DOHH2 (cell line): ENCODE results near the gene SLC45A1.

Source experiments
- H3F3A ChIP-seq: fragments of 200-600 bp; sonication (generic), shearing (Covaris generic); 2 replicates; pipeline ENCODE4 v1.6.0; 2016; ENCODE audit warnings: antibody characterized with exemption, mild to moderate bottlenecking; ENCODE audit not compliant: control insufficient read depth, insufficient read depth
- H3K27ac ChIP-seq: fragments of 200-600 bp; sonication (generic); 2 replicates; pipeline ENCODE4 v1.5.1; 2014; ENCODE audit warnings: low read depth, mild to moderate bottlenecking, low read length, moderate library complexity
- H3K27me3 ChIP-seq: fragments of 200-600 bp; sonication (generic); 2 replicates; pipeline ENCODE4 v1.6.1; 2014; ENCODE audit warnings: mild to moderate bottlenecking, low read length, mixed read lengths; ENCODE audit not compliant: control insufficient read depth
- H3K36me3 ChIP-seq: fragments of 200-600 bp; sonication (generic); 2 replicates; pipeline ENCODE4 v1.6.1; 2014; ENCODE audit warnings: mild to moderate bottlenecking, low read length, moderate library complexity, mixed read lengths; ENCODE audit not compliant: control insufficient read depth
- H3K4me1 ChIP-seq: fragments of 200-600 bp; sonication (generic); 2 replicates; pipeline ENCODE4 v1.6.1; 2014; ENCODE audit warnings: mild to moderate bottlenecking, low read length, mixed read lengths; ENCODE audit not compliant: control insufficient read depth
- H3K4me2 ChIP-seq: fragments of 200-600 bp; sonication (generic); 2 replicates; pipeline ENCODE4 v1.6.0; 2014; ENCODE audit warnings: mild to moderate bottlenecking, low read length, moderate library complexity
- H3K4me3 ChIP-seq: fragments of 200-600 bp; sonication (generic); 2 replicates; pipeline ENCODE4 v1.5.1; 2014; ENCODE audit warnings: mild to moderate bottlenecking, low read length, mixed read lengths
- H3K79me2 ChIP-seq: fragments of 200-600 bp; sonication (generic); 2 replicates; pipeline ENCODE4 v1.6.1; 2014; ENCODE audit warnings: mild to moderate bottlenecking, low read length, mixed read lengths; ENCODE audit not compliant: control insufficient read depth
- H3K9me2 ChIP-seq: fragments of 200-600 bp; sonication (generic); replicated peaks from 2 replicates; pipeline ENCODE4 v1.6.1; 2014; ENCODE audit warnings: mild to moderate bottlenecking, low read length, mixed read lengths; ENCODE audit not compliant: control insufficient read depth
- H3K9me3 ChIP-seq: fragments of 200-600 bp; sonication (generic); 2 replicates; pipeline ENCODE4 v1.6.1; 2014; ENCODE audit warnings: antibody characterized with exemption, low read length, mixed read lengths; ENCODE audit not compliant: control insufficient read depth, insufficient read depth
- H4K20me1 ChIP-seq: fragments of 200-600 bp; sonication (generic); 2 replicates; pipeline ENCODE4 v1.6.0; 2014; ENCODE audit warnings: low read depth, mild to moderate bottlenecking, antibody characterized with exemption, low read length, moderate library complexity; ENCODE audit not compliant: control insufficient read depth, insufficient read depth
- EZH2phosphoT487 ChIP-seq: fragments of 200-600 bp; sonication (generic); IDR thresholded peaks from 2 replicates; pipeline ENCODE4 v1.6.1; 2017; ENCODE audit warnings: borderline replicate concordance, mild to moderate bottlenecking, antibody characterized with exemption, low read length, moderate library complexity, mixed read lengths
- TF ChIP-seq, protein P1 (sequence below): fragments of 200-600 bp; sonication (generic); IDR thresholded peaks from one replicate; pipeline ENCODE4 v1.5.1; 2014; ENCODE audit warnings: antibody characterized with exemption, mild to moderate bottlenecking, low read depth, low read length; ENCODE audit not compliant: poor library complexity, severe bottlenecking

SLC45A1 gene

DNA sequence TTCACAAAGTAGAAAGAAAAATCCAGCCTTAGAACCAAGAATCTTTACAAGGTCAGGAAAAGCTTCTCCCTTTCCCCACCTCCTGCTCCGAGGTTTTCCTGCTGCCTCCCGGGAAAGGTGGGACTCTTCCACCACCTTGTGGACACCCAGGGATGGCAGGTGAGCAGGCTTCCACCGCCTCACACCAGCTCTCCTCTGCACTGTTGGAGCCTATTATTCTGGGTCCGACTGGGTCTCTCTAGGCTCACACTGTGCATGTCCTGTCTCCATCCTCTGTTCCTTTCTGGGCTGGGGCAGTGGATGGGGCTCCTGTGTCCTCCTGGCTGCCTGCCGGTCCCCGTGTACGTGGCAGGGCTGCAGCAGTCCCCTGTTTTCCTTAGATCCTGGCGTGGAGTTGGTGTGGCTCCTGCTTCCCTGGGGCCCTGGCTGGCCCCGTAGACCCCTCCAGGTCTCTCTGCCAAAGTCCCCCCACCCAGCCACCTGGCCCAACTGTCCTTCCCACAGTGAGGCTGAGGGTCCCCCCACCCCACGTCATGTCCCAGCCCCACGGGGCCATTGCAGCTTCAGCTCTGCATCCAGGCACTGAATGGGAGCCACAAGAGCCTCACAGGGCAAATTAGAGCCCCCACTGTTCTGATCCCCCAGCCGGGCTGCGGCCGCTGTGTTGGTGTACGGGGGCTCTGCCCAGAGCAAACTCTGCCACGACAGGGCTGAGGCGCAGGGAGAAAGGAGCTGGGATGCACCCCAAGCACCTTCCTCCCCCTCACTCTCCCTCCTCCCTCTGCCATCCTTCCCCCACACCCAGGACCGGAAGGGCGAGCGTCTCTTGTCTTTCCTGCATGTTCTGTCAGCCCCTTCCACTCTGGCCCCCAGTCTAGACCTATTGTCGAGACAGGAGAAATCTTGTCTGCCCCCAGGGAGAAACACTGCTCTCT, 3.3 kb upstream of the SLC45A1 start:
- H3K4me2 ChIP-seq, result no peak overlapping the region
- TF ChIP-seq, protein P1, sequence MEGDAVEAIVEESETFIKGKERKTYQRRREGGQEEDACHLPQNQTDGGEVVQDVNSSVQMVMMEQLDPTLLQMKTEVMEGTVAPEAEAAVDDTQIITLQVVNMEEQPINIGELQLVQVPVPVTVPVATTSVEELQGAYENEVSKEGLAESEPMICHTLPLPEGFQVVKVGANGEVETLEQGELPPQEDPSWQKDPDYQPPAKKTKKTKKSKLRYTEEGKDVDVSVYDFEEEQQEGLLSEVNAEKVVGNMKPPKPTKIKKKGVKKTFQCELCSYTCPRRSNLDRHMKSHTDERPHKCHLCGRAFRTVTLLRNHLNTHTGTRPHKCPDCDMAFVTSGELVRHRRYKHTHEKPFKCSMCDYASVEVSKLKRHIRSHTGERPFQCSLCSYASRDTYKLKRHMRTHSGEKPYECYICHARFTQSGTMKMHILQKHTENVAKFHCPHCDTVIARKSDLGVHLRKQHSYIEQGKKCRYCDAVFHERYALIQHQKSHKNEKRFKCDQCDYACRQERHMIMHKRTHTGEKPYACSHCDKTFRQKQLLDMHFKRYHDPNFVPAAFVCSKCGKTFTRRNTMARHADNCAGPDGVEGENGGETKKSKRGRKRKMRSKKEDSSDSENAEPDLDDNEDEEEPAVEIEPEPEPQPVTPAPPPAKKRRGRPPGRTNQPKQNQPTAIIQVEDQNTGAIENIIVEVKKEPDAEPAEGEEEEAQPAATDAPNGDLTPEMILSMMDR, result peak; percentile 60
- no peak for TF ChIP-seq EZH2phosphoT487
- no peaks in the 10 kb centered on the region for H3K36me3 ChIP-seq
- 0 out of 2 replicates have a peak, but pooled peaks cover 3% of the 10 kb centered on the region for H3K4me1 ChIP-seq
- no peaks in the 10 kb centered on the region for H4K20me1 ChIP-seq
- no peaks in the 10 kb centered on the region for H3K9me2 ChIP-seq
- H3K9me3 ChIP-seq, result no peaks in the 10 kb centered on the region
- H3K27ac ChIP-seq, result no peak overlapping the region
- no peak overlapping the region for H3K4me3 ChIP-seq
- H3K79me2 ChIP-seq, result no peaks in the 10 kb centered on the region
- H3F3A ChIP-seq, result no peaks in the 10 kb centered on the region
- peaks cover 12% of the 10 kb centered on the region for H3K27me3 ChIP-seq

DNA sequence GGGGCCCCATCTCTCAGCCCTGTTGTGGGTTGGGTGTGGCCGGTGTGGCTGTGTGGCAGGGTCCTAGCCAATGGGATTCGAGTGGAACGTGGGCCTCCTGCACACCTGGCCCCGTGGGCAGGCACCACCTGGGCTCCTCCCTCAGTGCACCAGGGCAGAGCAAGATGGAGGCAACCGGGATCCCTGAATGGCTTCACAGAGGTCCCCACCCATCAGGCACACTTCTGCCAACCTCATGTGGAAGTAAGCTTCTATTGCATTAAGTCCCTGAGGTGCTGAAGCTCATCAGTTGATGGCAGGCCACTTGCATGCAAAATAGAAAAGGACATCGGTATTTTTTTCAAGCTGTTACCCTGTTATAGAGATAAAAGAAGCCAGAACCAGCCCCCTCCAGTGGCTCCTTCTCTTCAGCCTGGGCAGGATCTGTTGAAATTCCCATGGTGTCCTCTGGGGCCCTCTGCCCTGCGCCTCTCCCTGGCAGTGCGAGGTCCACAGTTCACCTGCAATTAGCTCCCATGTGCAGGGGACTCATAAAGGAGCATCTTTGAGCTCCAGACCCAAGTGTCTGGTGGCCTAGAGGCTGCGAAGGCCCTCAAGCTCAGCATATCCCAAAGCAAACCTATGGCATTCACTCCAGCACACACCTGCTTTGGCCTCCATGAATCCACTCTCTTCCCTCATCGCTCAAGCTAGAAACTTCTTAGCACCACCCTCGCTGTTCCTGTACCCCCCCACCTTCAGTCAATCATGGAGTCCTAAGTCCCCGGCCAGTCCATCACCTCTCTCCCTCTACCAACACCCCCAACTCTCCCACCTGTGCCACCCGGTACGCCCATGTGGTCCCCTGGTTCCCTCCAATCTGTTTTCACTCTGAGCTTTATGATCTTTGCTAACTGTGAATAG, 2.1 kb upstream of the SLC45A1 start:
- Histone ChIP-seq H3K9me2 (no peaks in the 10 kb centered on the region), H3K4me2 (no peak overlapping the region)

DNA sequence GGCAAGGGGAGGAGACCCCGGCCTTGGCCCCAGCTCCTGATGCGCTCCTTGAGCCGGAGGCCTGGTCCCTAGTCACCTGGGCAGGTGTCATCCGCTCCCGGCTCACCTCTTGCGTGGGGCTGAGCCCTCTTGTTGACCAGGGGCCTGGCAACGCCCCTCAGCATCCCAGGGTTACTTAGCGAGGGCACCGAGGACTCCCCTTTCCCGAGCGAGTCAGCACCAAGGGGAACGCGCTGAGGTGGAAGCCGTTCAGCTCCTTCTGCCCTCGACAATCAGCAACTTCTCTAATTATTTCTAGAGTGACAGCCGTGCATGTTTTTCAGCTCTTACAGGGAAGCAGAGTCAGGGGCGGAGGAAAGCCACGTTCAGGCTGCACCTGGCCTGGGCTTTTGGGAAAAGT, 522 bp downstream of the SLC45A1 start:
- H3K9me2 ChIP-seq, result no peaks in the 10 kb centered on the region
- 0 out of 2 replicates have a peak, but pooled peaks cover 3% of the 10 kb centered on the region for H3K4me1 ChIP-seq
- H3K27ac ChIP-seq, result no peak overlapping the region
- no peak for TF ChIP-seq EZH2phosphoT487
- TF ChIP-seq, protein P1, result no peak
- no peaks in the 10 kb centered on the region for H4K20me1 ChIP-seq
- H3K79me2 ChIP-seq, result no peaks in the 10 kb centered on the region
- H3K27me3 ChIP-seq, result peaks cover 12% of the 10 kb centered on the region
- H3K36me3 ChIP-seq, result no peaks in the 10 kb centered on the region
- H3K4me2 ChIP-seq, result peak overlapping the region; percentile 63
- H3F3A ChIP-seq, result no peaks in the 10 kb centered on the region
- no peaks in the 10 kb centered on the region for H3K9me3 ChIP-seq
- peak overlapping the region; percentile 45 for H3K4me3 ChIP-seq

More for the DNA sequence above, 2.1 kb upstream of the SLC45A1 start:
- Histone ChIP-seq H3K4me1 (0 out of 2 replicates have a peak, but pooled peaks cover 3% of the 10 kb centered on the region), H3K27ac (no peak overlapping the region), H3K4me3 (no peak overlapping the region), H3F3A (no peaks in the 10 kb centered on the region), H4K20me1 (no peaks in the 10 kb centered on the region), H3K36me3 (no peaks in the 10 kb centered on the region), H3K79me2 (no peaks in the 10 kb centered on the region), H3K9me3 (no peaks in the 10 kb centered on the region), H3K27me3 (peaks cover 12% of the 10 kb centered on the region)
- no peak for TF ChIP-seq EZH2phosphoT487
- TF ChIP-seq, protein P1, result no peak
